Measurements from ENCODE around the gene TMED1. TPM values are rescaled to one million over a fixed set of nuclear protein-coding genes. Genes with fewer than 3 reads are reported as not detected.

Gene TMED1
- total RNA-seq = 10 to 100 TPM in 3 of 4 donors, 1 to 10 TPM in 1; 7.2 to 57.0 (median 27.2) TPM

- H3K4me3 ChIP-seq = peak within 1 kb of the TSS; percentile 64 to 77
- DNase-seq = peak; percentile 99 to 100
- TF ChIP-seq POLR2A (IDR thresholded peaks at IDR 0.05) (peak; percentile 28 to 68), CTCF (IDR thresholded peaks at IDR 0.05) (peak; percentile 14 to 60 (median 42))
- no peaks in the 10 kb centered on the region for H3K4me1 ChIP-seq
- no peaks in the 10 kb centered on the region for H3K27me3 ChIP-seq
- peaks cover 0 to 4% of the 10 kb centered on the region in 2 donors for H3K9me3 ChIP-seq
- H3K27ac ChIP-seq = peak within 1 kb of the TSS; percentile 94 to 99
- intact Hi-C loops (cut with DNase I; ENCODE audit: low total_unique reads) = no loop called here
- no peaks in the 10 kb centered on the region for H3K36me3 ChIP-seq
These were observed at the start of gene TMED1 for GRCh38 chr19:10835754-10836478. Gene TMED1, minus strand, starts transcription at chr19:10836212. Its CDS starts 21 bp downstream, at chr19:10836191.

DNA sequence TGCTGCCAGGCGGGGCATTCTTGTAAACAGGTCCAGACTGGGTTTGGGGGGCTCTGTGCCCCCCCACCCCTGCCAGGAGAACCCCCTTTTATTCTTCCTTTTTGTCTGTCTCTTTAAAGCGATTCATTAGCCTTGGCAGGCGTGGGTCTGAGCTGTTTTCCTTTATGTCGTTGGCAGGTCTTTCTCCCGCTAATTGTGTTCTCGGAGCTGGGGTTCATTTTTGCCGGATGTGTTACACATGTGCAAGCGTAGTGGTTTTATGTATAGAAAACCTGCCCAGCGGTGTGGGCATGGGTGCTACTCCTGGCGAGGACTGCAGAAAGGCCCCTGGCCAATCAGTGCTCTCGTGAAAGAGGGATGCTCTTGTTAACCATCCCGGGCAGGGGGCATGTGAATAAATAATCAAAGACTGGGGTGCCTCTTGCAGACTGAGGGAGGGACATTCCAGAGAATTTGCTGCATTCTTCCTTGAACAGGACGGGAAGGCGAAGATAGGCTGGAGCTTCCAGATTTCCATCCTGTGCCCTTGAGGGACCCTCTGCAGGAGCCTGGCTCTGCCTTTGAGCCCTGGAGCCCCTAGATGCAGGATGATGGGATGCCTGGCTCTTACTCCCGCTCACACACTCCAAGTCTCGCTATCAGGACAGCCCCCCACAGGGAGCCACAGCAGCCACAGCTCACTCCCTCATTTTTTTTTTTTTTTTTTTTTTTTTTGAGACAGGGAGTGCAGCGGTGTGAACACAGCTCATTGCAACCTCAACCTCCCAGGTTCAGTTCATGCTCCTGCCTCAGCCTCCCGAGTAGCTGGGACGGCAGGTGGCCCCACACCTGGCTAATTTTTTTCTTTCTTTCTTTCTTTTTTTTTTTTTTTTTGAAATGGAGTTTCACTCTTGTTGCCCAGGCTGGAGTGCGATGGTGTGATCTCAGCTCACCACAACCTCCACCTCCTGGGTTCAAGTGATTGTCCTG, 49.5 kb upstream of the TMED1 start:
- H3K36me3 ChIP-seq = no peaks in the 10 kb centered on the region
- TF ChIP-seq POLR2A (IDR thresholded peaks at IDR 0.05) (no peak), CTCF (IDR thresholded peaks at IDR 0.05) (no peak)
- peak overlapping the region; percentile 44 to 68 for H3K27ac ChIP-seq
- H3K4me3 ChIP-seq = no peak overlapping the region
- H3K27me3 ChIP-seq = no peaks in the 10 kb centered on the region
- no peak for DNase-seq
- intact Hi-C loops (cut with DNase I; ENCODE audit: low total_unique reads) = no loop called here
- peaks cover 0 to 7% of the 10 kb centered on the region in 2 donors for H3K4me1 ChIP-seq
- H3K9me3 ChIP-seq = no peaks in the 10 kb centered on the region

GRCh38 chr19:10884274-10884673, 48.3 kb upstream of the TMED1 start:
- H3K27ac ChIP-seq = peak overlapping the region; percentile 44 to 68

DNA sequence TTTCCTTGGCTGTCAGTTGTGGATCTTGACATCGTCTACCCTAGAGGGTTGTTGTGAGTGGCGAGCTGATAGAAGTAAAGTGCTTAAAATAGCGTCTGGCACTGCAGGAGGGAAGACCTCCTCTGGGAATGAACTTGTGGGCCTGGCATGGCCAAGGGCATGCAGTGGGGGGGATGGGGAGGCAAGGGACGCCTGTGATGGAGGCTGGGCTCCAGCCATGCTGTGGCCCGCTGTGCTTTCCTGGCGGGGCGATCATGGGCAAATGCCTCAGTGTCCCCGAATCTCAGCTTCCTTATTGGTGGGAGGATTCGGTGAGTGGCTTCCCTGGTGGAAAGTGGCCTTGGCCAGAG, 46.1 kb upstream of the TMED1 start:
- Histone ChIP-seq H3K27ac (no peak overlapping the region), H3K36me3 (no peaks in the 10 kb centered on the region), H3K4me3 (no peak overlapping the region), H3K4me1 (peaks cover 0 to 7% of the 10 kb centered on the region in 2 donors), H3K9me3 (no peaks in the 10 kb centered on the region), H3K27me3 (no peaks in the 10 kb centered on the region)
- intact Hi-C loops (cut with DNase I; ENCODE audit: low total_unique reads) = no loop called here
- DNase-seq = no peak
- TF ChIP-seq CTCF (IDR thresholded peaks at IDR 0.05) = no peak
- no peak for TF ChIP-seq POLR2A (IDR thresholded peaks at IDR 0.05)

More at GRCh38 chr19:10884274-10884673, 48.3 kb upstream of the TMED1 start:
- intact Hi-C loops (cut with DNase I; ENCODE audit: low total_unique reads) = no loop called here
- peak; percentile 45 to 80 for DNase-seq
- TF ChIP-seq POLR2A (IDR thresholded peaks at IDR 0.05) (no peak), CTCF (IDR thresholded peaks at IDR 0.05) (no peak)
- Histone ChIP-seq H3K36me3 (no peaks in the 10 kb centered on the region), H3K9me3 (no peaks in the 10 kb centered on the region), H3K27me3 (no peaks in the 10 kb centered on the region), H3K4me3 (no peak overlapping the region), H3K4me1 (peaks cover 0 to 7% of the 10 kb centered on the region in 2 donors)

All from uterus (tissue), 4 donors.